ENCODE data around the gene PHYKPL.

The PHYKPL gene

GRCh38 chr5:178192244-178192643, 40.4 kb downstream of the PHYKPL start:
- no peaks in the 10 kb centered on the region for H3K4me1 ChIP-seq (ENCODE audit: control insufficient read depth, insufficient read depth, low read length)
- H3K4me3 ChIP-seq (ENCODE audit: low read length): no peak overlapping the region
- H3K27me3 ChIP-seq (ENCODE audit: control insufficient read depth, insufficient read depth, low read length): peaks cover 33% of the 10 kb centered on the region
- no peak overlapping the region for H3K4me2 ChIP-seq (ENCODE audit: low read length)
- H3K9me3 ChIP-seq (replicated peaks; ENCODE audit: low read length): no peaks in the 10 kb centered on the region
- H3K9ac ChIP-seq (ENCODE audit: low read depth, low read length): no peak overlapping the region
- no peaks in the 10 kb centered on the region for H3K36me3 ChIP-seq (ENCODE audit: insufficient read depth, low read length)

- H3K4me2 ChIP-seq (ENCODE audit: low read length): no peak overlapping the region
- H3K9ac ChIP-seq (ENCODE audit: low read depth, low read length): no peak overlapping the region
- no peaks in the 10 kb centered on the region for H3K9me3 ChIP-seq (replicated peaks; ENCODE audit: low read length)
Measured at GRCh38 chr5:178191661-178192060, 40.9 kb downstream of the PHYKPL start.

GRCh38 chr5:178189433-178189832, 43.2 kb downstream of the PHYKPL start:
- peaks cover 26% of the 10 kb centered on the region for H3K27me3 ChIP-seq (ENCODE audit: control insufficient read depth, insufficient read depth, low read length)
- no peak overlapping the region for H3K4me3 ChIP-seq (ENCODE audit: low read length)
- no peaks in the 10 kb centered on the region for H3K36me3 ChIP-seq (ENCODE audit: insufficient read depth, low read length)
- H3K4me1 ChIP-seq (ENCODE audit: control insufficient read depth, insufficient read depth, low read length): no peaks in the 10 kb centered on the region
- no peaks in the 10 kb centered on the region for H3K9me3 ChIP-seq (replicated peaks; ENCODE audit: low read length)
- no peak overlapping the region for H3K4me2 ChIP-seq (ENCODE audit: low read length)
- no peak overlapping the region for H3K9ac ChIP-seq (ENCODE audit: low read depth, low read length)

More at GRCh38 chr5:178191661-178192060, 40.9 kb downstream of the PHYKPL start:
- Histone ChIP-seq H3K27me3 (ENCODE audit: control insufficient read depth, insufficient read depth, low read length) (peaks cover 33% of the 10 kb centered on the region), H3K36me3 (ENCODE audit: insufficient read depth, low read length) (no peaks in the 10 kb centered on the region), H3K4me1 (ENCODE audit: control insufficient read depth, insufficient read depth, low read length) (no peaks in the 10 kb centered on the region), H3K4me3 (ENCODE audit: low read length) (no peak overlapping the region)

GRCh38 chr5:178187014-178187413, 45.6 kb downstream of the PHYKPL start, which contains the start of gene GMCL2:
Gene GMCL2 (minus strand): TSS chr5:178187371. CDS start chr5:178187299, 72 bp downstream.
- no peaks in the 10 kb centered on the region for H3K36me3 ChIP-seq (ENCODE audit: insufficient read depth, low read length)
- no peaks in the 10 kb centered on the region for H3K9me3 ChIP-seq (replicated peaks; ENCODE audit: low read length)
- H3K4me1 ChIP-seq (ENCODE audit: control insufficient read depth, insufficient read depth, low read length): no peaks in the 10 kb centered on the region
- H3K4me2 ChIP-seq (ENCODE audit: low read length): no peak within 1 kb of the TSS
- no peak within 1 kb of the TSS for H3K4me3 ChIP-seq (ENCODE audit: low read length)
- H3K9ac ChIP-seq (ENCODE audit: low read depth, low read length): no peak within 1 kb of the TSS
- peaks cover 12% of the 10 kb centered on the region for H3K27me3 ChIP-seq (ENCODE audit: control insufficient read depth, insufficient read depth, low read length)

GRCh38 chr5:178186427-178186826, 46.2 kb downstream of the PHYKPL start:
- H3K36me3 ChIP-seq (ENCODE audit: insufficient read depth, low read length): no peaks in the 10 kb centered on the region
- no peaks in the 10 kb centered on the region for H3K4me1 ChIP-seq (ENCODE audit: control insufficient read depth, insufficient read depth, low read length)
- H3K4me2 ChIP-seq (ENCODE audit: low read length): no peak overlapping the region
- no peak overlapping the region for H3K9ac ChIP-seq (ENCODE audit: low read depth, low read length)
- peaks cover 11% of the 10 kb centered on the region for H3K27me3 ChIP-seq (ENCODE audit: control insufficient read depth, insufficient read depth, low read length)
- H3K4me3 ChIP-seq (ENCODE audit: low read length): no peak overlapping the region
- no peaks in the 10 kb centered on the region for H3K9me3 ChIP-seq (replicated peaks; ENCODE audit: low read length)

- no peak overlapping the region for H3K4me3 ChIP-seq (ENCODE audit: low read length)
Measured at GRCh38 chr5:178182158-178182876, 50.3 kb downstream of the PHYKPL start.

GRCh38 chr5:178180141-178180863, 52.3 kb downstream of the PHYKPL start:
- H3K9ac ChIP-seq (ENCODE audit: low read depth, low read length): no peak overlapping the region
- peaks cover 4% of the 10 kb centered on the region for H3K9me3 ChIP-seq (replicated peaks; ENCODE audit: low read length)
- no peak overlapping the region for H3K4me3 ChIP-seq (ENCODE audit: low read length)
- peaks cover 17% of the 10 kb centered on the region for H3K27me3 ChIP-seq (ENCODE audit: control insufficient read depth, insufficient read depth, low read length)
- no peak overlapping the region for H3K4me2 ChIP-seq (ENCODE audit: low read length)
- no peaks in the 10 kb centered on the region for H3K4me1 ChIP-seq (ENCODE audit: control insufficient read depth, insufficient read depth, low read length)
- H3K36me3 ChIP-seq (ENCODE audit: insufficient read depth, low read length): no peaks in the 10 kb centered on the region

More at GRCh38 chr5:178182158-178182876, 50.3 kb downstream of the PHYKPL start:
- Histone ChIP-seq H3K9ac (ENCODE audit: low read depth, low read length) (no peak overlapping the region), H3K4me2 (ENCODE audit: low read length) (no peak overlapping the region), H3K36me3 (ENCODE audit: insufficient read depth, low read length) (no peaks in the 10 kb centered on the region), H3K9me3 (replicated peaks; ENCODE audit: low read length) (peaks cover 4% of the 10 kb centered on the region), H3K27me3 (ENCODE audit: control insufficient read depth, insufficient read depth, low read length) (peaks cover 17% of the 10 kb centered on the region), H3K4me1 (ENCODE audit: control insufficient read depth, insufficient read depth, low read length) (no peaks in the 10 kb centered on the region)

GRCh38 chr5:178177569-178177968, 55.0 kb downstream of the PHYKPL start:
- H3K4me1 ChIP-seq (ENCODE audit: control insufficient read depth, insufficient read depth, low read length): no peaks in the 10 kb centered on the region

GRCh38 chr5:178176791-178177190, 55.8 kb downstream of the PHYKPL start:
- no peaks in the 10 kb centered on the region for H3K4me1 ChIP-seq (ENCODE audit: control insufficient read depth, insufficient read depth, low read length)
- H3K9me3 ChIP-seq (replicated peaks; ENCODE audit: low read length): peaks cover 4% of the 10 kb centered on the region
- no peaks in the 10 kb centered on the region for H3K36me3 ChIP-seq (ENCODE audit: insufficient read depth, low read length)
- H3K4me2 ChIP-seq (ENCODE audit: low read length): no peak overlapping the region
- peaks cover 6% of the 10 kb centered on the region for H3K27me3 ChIP-seq (ENCODE audit: control insufficient read depth, insufficient read depth, low read length)
- H3K9ac ChIP-seq (ENCODE audit: low read depth, low read length): no peak overlapping the region
- H3K4me3 ChIP-seq (ENCODE audit: low read length): no peak overlapping the region

More at GRCh38 chr5:178177569-178177968, 55.0 kb downstream of the PHYKPL start:
- H3K9ac ChIP-seq (ENCODE audit: low read depth, low read length): no peak overlapping the region
- H3K4me2 ChIP-seq (ENCODE audit: low read length): no peak overlapping the region
- no peak overlapping the region for H3K4me3 ChIP-seq (ENCODE audit: low read length)
- peaks cover 4% of the 10 kb centered on the region for H3K9me3 ChIP-seq (replicated peaks; ENCODE audit: low read length)
- no peaks in the 10 kb centered on the region for H3K36me3 ChIP-seq (ENCODE audit: insufficient read depth, low read length)
- peaks cover 8% of the 10 kb centered on the region for H3K27me3 ChIP-seq (ENCODE audit: control insufficient read depth, insufficient read depth, low read length)

GRCh38 chr5:178174456-178174855, 58.1 kb downstream of the PHYKPL start:
- H3K27me3 ChIP-seq (ENCODE audit: control insufficient read depth, insufficient read depth, low read length): peaks cover 5% of the 10 kb centered on the region
- no peaks in the 10 kb centered on the region for H3K36me3 ChIP-seq (ENCODE audit: insufficient read depth, low read length)
- no peak overlapping the region for H3K4me3 ChIP-seq (ENCODE audit: low read length)

GRCh38 chr5:178170455-178170854, 62.1 kb downstream of the PHYKPL start:
- no peaks in the 10 kb centered on the region for H3K36me3 ChIP-seq (ENCODE audit: insufficient read depth, low read length)
- H3K4me2 ChIP-seq (ENCODE audit: low read length): no peak overlapping the region
- no peak overlapping the region for H3K9ac ChIP-seq (ENCODE audit: low read depth, low read length)
- H3K4me1 ChIP-seq (ENCODE audit: control insufficient read depth, insufficient read depth, low read length): no peaks in the 10 kb centered on the region
- H3K4me3 ChIP-seq (ENCODE audit: low read length): no peak overlapping the region
- peaks cover 27% of the 10 kb centered on the region for H3K27me3 ChIP-seq (ENCODE audit: control insufficient read depth, insufficient read depth, low read length)
- no peaks in the 10 kb centered on the region for H3K9me3 ChIP-seq (replicated peaks; ENCODE audit: low read length)

More at GRCh38 chr5:178174456-178174855, 58.1 kb downstream of the PHYKPL start:
- Histone ChIP-seq H3K9me3 (replicated peaks; ENCODE audit: low read length) (peaks cover under 1% of the 10 kb centered on the region), H3K4me2 (ENCODE audit: low read length) (no peak overlapping the region), H3K9ac (ENCODE audit: low read depth, low read length) (no peak overlapping the region), H3K4me1 (ENCODE audit: control insufficient read depth, insufficient read depth, low read length) (no peaks in the 10 kb centered on the region)

Measured in skeletal muscle satellite cell (primary cell).